Activated T-cell treated with anti-CD3 and anti-CD28 coated beads for 48 hours (primary cell): ENCODE measurements around the gene LMNTD2.
"Not testable (repeated sequence)": the region's sequence is repeated elsewhere in the genome, so short reads cannot be mapped to it uniquely, and the experiment has no call there.

ENCODE experiments used
- DNase-seq: peaks from one replicate; pipeline ENCODE4 v3.0.0-alpha.2; 2020; ENCODE audit warnings: low read depth

The LMNTD2 gene

GRCh38 chr11:532986-533585 lies 27.5 kb downstream of the LMNTD2 start:
- DNase-seq = no peak

GRCh38 chr11:532527-532985 lies 28.0 kb downstream of the LMNTD2 start:
- no peak for DNase-seq

GRCh38 chr11:531919-532526 lies 28.5 kb downstream of the LMNTD2 start:
- no peak for DNase-seq

- no peak for DNase-seq
These were observed 29.3 kb downstream of the LMNTD2 start for GRCh38 chr11:530960-531831.

GRCh38 chr11:529728-530411 lies 30.7 kb downstream of the LMNTD2 start:
- DNase-seq = no peak

- no peak for DNase-seq
These were observed 31.5 kb downstream of the LMNTD2 start for GRCh38 chr11:528815-529727.

- DNase-seq = no peak
These were observed 32.2 kb downstream of the LMNTD2 start for GRCh38 chr11:528166-528814.

- no peak for DNase-seq
These were observed 34.3 kb downstream of the LMNTD2 start for GRCh38 chr11:526192-526591.

GRCh38 chr11:521177-521688 lies 39.3 kb downstream of the LMNTD2 start:
- no peak for DNase-seq

- no peak for DNase-seq
These were observed 39.9 kb downstream of the LMNTD2 start for GRCh38 chr11:520428-521176.

- DNase-seq = peak; percentile 92
These were observed 41.9 kb downstream of the LMNTD2 start for GRCh38 chr11:518463-519202.

GRCh38 chr11:516918-517685 lies 43.4 kb downstream of the LMNTD2 start:
- DNase-seq = not testable (repeated sequence)

- DNase-seq = no peak
These were observed 44.1 kb downstream of the LMNTD2 start for GRCh38 chr11:516400-516799.

- no peak for DNase-seq
These were observed 45.4 kb downstream of the LMNTD2 start for GRCh38 chr11:515131-515530.

GRCh38 chr11:514606-515005 lies 45.9 kb downstream of the LMNTD2 start:
- DNase-seq = no peak

- no peak for DNase-seq
These were observed 47.6 kb downstream of the LMNTD2 start for GRCh38 chr11:512761-513595.

- no peak for DNase-seq
These were observed 51.6 kb downstream of the LMNTD2 start for GRCh38 chr11:508956-509355.
